Measurements from ENCODE around the gene ZRSR2. TPM values are rescaled to one million over a fixed set of nuclear protein-coding genes. Genes with fewer than 3 reads are reported as not detected.

ZRSR2 gene
- total RNA-seq, 1 experiment from 2014 or later, result 4.6 TPM

GRCh38 chrX:15854712-15855567 is 64.7 kb downstream of the ZRSR2 start, which contains the start of gene AP1S2:
Gene AP1S2 (minus strand): TSS chrX:15854813. CDS start chrX:15852524, 2,289 bp downstream.
- peaks cover 0 to 18% of the 10 kb centered on the region in 2 experiments; a peak in 2 of 4 replicates for H3K4me1 ChIP-seq (ENCODE audit: control insufficient read depth in 1 of 2, insufficient read depth in 2 of 2, low read length in 2 of 2)
- 0 out of 2 replicates have a peak, but pooled peaks cover 7% of the 10 kb centered on the region for H3K79me2 ChIP-seq (ENCODE audit: insufficient read depth, low read length)
- H3K4me3 ChIP-seq (replicated peaks in 1 of 2; ENCODE audit: low read depth in 1 of 2, low read length in 2 of 2), result peak within 1 kb of the TSS; percentile 56 to 65
- BruUV-seq (replicated peaks), result TSS peak; percentile 79
- ChIA-PET POLR2A (no interaction called here), RAD21 (ENCODE audit: low non-redundant PET in 1 of 2, low total read pairs in 2 of 2, uncharacterized antibody in 2 of 2, unreplicated experiment in 2 of 2) (no interaction called here), CTCF (no interaction called here)
- ATAC-seq (peak; percentile 95), DNase-seq (ENCODE audit: low read depth, low spot score) (peak; percentile 78)
- no peaks in the 10 kb centered on the region for H3K9me3 ChIP-seq (ENCODE audit: control insufficient read depth in 1 of 2, insufficient read depth in 1 of 2, low read depth in 1 of 2, low read length in 2 of 2)
- peak within 1 kb of the TSS; percentile 57 for H3K9ac ChIP-seq (ENCODE audit: low read length)
- H3K4me2 ChIP-seq (ENCODE audit: low read length), result peak within 1 kb of the TSS; percentile 79
- no peaks in the 10 kb centered on the region for H4K20me1 ChIP-seq (ENCODE audit: insufficient read depth)
- TF ChIP-seq CTCF (IDR thresholded peaks at IDR 0.05 in 2 of 3, conservative IDR thresholded peaks at IDR 0.05 in 1 of 3; ENCODE audit: borderline replicate concordance in 1 of 3, insufficient read depth in 1 of 3, low read depth in 2 of 3, low read length in 2 of 3) (no peak), TCF7L2 (IDR thresholded peaks at IDR 0.05; ENCODE audit: borderline replicate concordance, extremely low read depth, insufficient read depth, insufficient read length) (no peak), CBX3 (IDR thresholded peaks at IDR 0.05; ENCODE audit: low read depth) (0 out of 2 replicates have a peak, but pooled peaks have one; percentile 18), ELF1 (IDR thresholded peaks at IDR 0.05; ENCODE audit: borderline replicate concordance, low read depth) (peak; percentile 83), FOSL1 (IDR thresholded peaks at IDR 0.05; ENCODE audit: low read depth) (no peak), POLR2AphosphoS5 (IDR thresholded peaks at IDR 0.05; ENCODE audit: low read depth, low read length) (peak; percentile 68), EZH2phosphoT487 (IDR thresholded peaks at IDR 0.05; ENCODE audit: borderline replicate concordance) (no peak)
- TF ChIP-seq, protein P1, sequence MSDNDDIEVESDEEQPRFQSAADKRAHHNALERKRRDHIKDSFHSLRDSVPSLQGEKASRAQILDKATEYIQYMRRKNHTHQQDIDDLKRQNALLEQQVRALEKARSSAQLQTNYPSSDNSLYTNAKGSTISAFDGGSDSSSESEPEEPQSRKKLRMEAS (IDR thresholded peaks at IDR 0.05), result peak; percentile 64
- peak within 1 kb of the TSS; percentile 54 for H3K27ac ChIP-seq (ENCODE audit: low read depth, low read length)
- no peaks in the 10 kb centered on the region for H3K27me3 ChIP-seq (ENCODE audit: insufficient read depth, low read length)
- H3K36me3 ChIP-seq (ENCODE audit: control insufficient read depth in 1 of 2, insufficient read depth in 2 of 2, low read length in 2 of 2), result no peaks in the 10 kb centered on the region
- intact Hi-C loops (cut with micrococcal nuclease), result loop anchor here (10.0 kb wide), 2 partner anchors 580 to 860 kb away; partner anchors contain the start of genes CTPS2 and SYAP1
- no peak within 1 kb of the TSS for H2AFZ ChIP-seq (ENCODE audit: low read depth, low read length, poor library complexity, severe bottlenecking)
- no peaks in the 10 kb centered on the region for H3K9me2 ChIP-seq (ENCODE audit: insufficient read depth)

Data from HCT116 (cell line).